IMR-90 (cell line): ENCODE results near the gene ADAM30.
A peak's percentile ranks its signal among the peaks of the same experiment; 100 is the strongest.

Source experiments
- CEBPB ChIP-seq: IDR thresholded peaks from 2 replicates; pipeline ENCODE4 v1.6.1; 2012; ENCODE audit warnings: low read depth, low read length, improper control_type of control experiment
- CTCF ChIP-seq: conservative IDR thresholded peaks from 2 replicates; pipeline ENCODE4 v1.5.1; 2012; ENCODE audit warnings: mild to moderate bottlenecking, low read depth, low read length, improper control_type of control experiment
- MAFK ChIP-seq: IDR thresholded peaks from 2 replicates; pipeline ENCODE4 v1.6.1; 2012; ENCODE audit warnings: low read depth, low read length, improper control_type of control experiment
- MXI1 ChIP-seq: IDR thresholded peaks from 2 replicates; pipeline ENCODE4 v1.6.1; 2012; ENCODE audit warnings: low read depth, mild to moderate bottlenecking, low read length, moderate library complexity, borderline replicate concordance
- NFE2L2 ChIP-seq: fragments of 150-350 bp; IDR thresholded peaks from 2 replicates; pipeline ENCODE4 v1.6.1; 2016; ENCODE audit warnings: low read depth, mild to moderate bottlenecking, low read length
- POLR2A ChIP-seq: IDR thresholded peaks from 2 replicates; pipeline ENCODE4 v1.6.1; 2012; ENCODE audit warnings: mild to moderate bottlenecking, low read depth, low read length
- RAD21 ChIP-seq: IDR thresholded peaks from 2 replicates; pipeline ENCODE4 v1.6.1; 2012; ENCODE audit warnings: low read length, improper control_type of control experiment
- RCOR1 ChIP-seq: IDR thresholded peaks from 2 replicates; pipeline ENCODE4 v1.6.1; 2012; ENCODE audit warnings: mild to moderate bottlenecking, low read length, improper control_type of control experiment; ENCODE audit not compliant: insufficient replicate concordance
- SMC3 ChIP-seq: fragments of 150-350 bp; IDR thresholded peaks from 2 replicates; pipeline ENCODE4 v1.6.1; 2016; ENCODE audit warnings: low read depth, mild to moderate bottlenecking, antibody characterized with exemption, low read length, moderate library complexity
- USF2 ChIP-seq: fragments of 150-350 bp; IDR thresholded peaks from 2 replicates; pipeline ENCODE4 v1.6.1; 2017; ENCODE audit warnings: mild to moderate bottlenecking, antibody characterized with exemption, low read length, low read depth

GRCh38 chr1:119911775-119912174, 15.5 kb upstream of the ADAM30 start:
- TF ChIP-seq POLR2A (no peak), CTCF (no peak), SMC3 (no peak), MXI1 (no peak), MAFK (peak; percentile 84), NFE2L2 (no peak), RCOR1 (no peak), RAD21 (no peak), CEBPB (no peak), USF2 (no peak)
